ENCODE data around the gene CCDC80. TPM values are rescaled to one million over a fixed set of nuclear protein-coding genes. Genes with fewer than 3 reads are reported as not detected.

The CCDC80 gene
- total RNA-seq, result 526 and 1,085 TPM in 2 replicates

GRCh38 chr3:112640930-112641801, at the start of gene CCDC80:
Gene CCDC80, minus strand, starts transcription at chr3:112641143. Its CDS starts 1,238 bp downstream, at chr3:112639905.

GRCh38 chr3:112561734-112562529, 79.0 kb downstream of the CCDC80 start, which contains the start of the genes ATG3 and SLC35A5:
Gene ATG3, minus strand, starts transcription at chr3:112561962. Its CDS starts 434 bp downstream, at chr3:112561528.
Gene SLC35A5, plus strand, starts transcription at chr3:112562045. Its CDS starts 1,359 bp downstream, at chr3:112563404.

Other genes with a start within 250 kb of the CCDC80 start
- gene BTLA, start 141.7 kb downstream of the CCDC80 start, total RNA-seq, result 0.56 TPM in 1 of 2 replicates, not detected in the other
- gene ATG3, start 79.2 kb downstream of the CCDC80 start, total RNA-seq, result 92.7 and 143 TPM in 2 replicates
- gene SLC35A5, start 79.1 kb downstream of the CCDC80 start, total RNA-seq, result 27.4 and 31.3 TPM in 2 replicates
- gene CD200R1L, start 205.7 kb upstream of the CCDC80 start, total RNA-seq, result not detected in 2 replicates